ENCODE data around the gene LRRC1. TPM values are rescaled to one million over a fixed set of nuclear protein-coding genes. Genes with fewer than 3 reads are reported as not detected.

LRRC1 gene
- polyA plus RNA-seq, 1 donor (not counting 4 experiments of a cell fraction or from before 2014, with no cell fraction given) = 19.7 TPM

GRCh38 chr6:53888931-53889330, 94.1 kb downstream of the LRRC1 start:
- H3K9ac ChIP-seq (ENCODE audit: control insufficient read depth, extremely low read depth, insufficient read depth, low read length) = no peak overlapping the region
- no peak for DNase-seq (ENCODE audit: low read depth, low spot score)

GRCh38 chr6:53889365-53889764, 94.6 kb downstream of the LRRC1 start:
- dilution Hi-C loops (cut with MboI; ENCODE audit: extremely low pct_ligation_motif_present, low sequenced_read_pairs) = no loop called here
- H3K4me1 ChIP-seq (ENCODE audit: control insufficient read depth, extremely low read depth, insufficient read depth, low read length) = peaks cover 6% of the 10 kb centered on the region
- no peaks in the 10 kb centered on the region for H3K9me1 ChIP-seq (ENCODE audit: control insufficient read depth, extremely low read depth, insufficient read depth, low read length)
- no peak overlapping the region for H3K4me2 ChIP-seq (ENCODE audit: control insufficient read depth, extremely low read depth, insufficient read depth, low read depth, low read length)
- no peak overlapping the region for H3K4me3 ChIP-seq (ENCODE audit: control insufficient read depth in 2 of 3, extremely low read depth in 1 of 3, insufficient read depth in 2 of 3, low read depth in 1 of 3, low read length in 3 of 3)
- H3K79me2 ChIP-seq (ENCODE audit: control insufficient read depth, insufficient read depth, low read length) = no peaks in the 10 kb centered on the region
- TF ChIP-seq EZH2 (IDR thresholded peaks at IDR 0.05; ENCODE audit: low read length) (no peak), CTCF (optimal IDR thresholded peaks at IDR 0.05 in 1 of 3, IDR thresholded peaks at IDR 0.05 in 1 of 3, conservative IDR thresholded peaks at IDR 0.05 in 1 of 3; ENCODE audit: extremely low read depth in 1 of 3, insufficient read depth in 2 of 3, low read length in 3 of 3) (no peak)
- FAIRE-seq (no peak), DNase-seq (ENCODE audit: low read depth, low spot score) (no peak)
- no peaks in the 10 kb centered on the region for H3K36me3 ChIP-seq (ENCODE audit: control insufficient read depth in 2 of 2, extremely low read depth in 1 of 2, insufficient read depth in 2 of 2, low read length in 2 of 2)
- H3K9ac ChIP-seq (ENCODE audit: control insufficient read depth, extremely low read depth, insufficient read depth, low read length) = no peak overlapping the region
- H2AFZ ChIP-seq (ENCODE audit: control insufficient read depth, low read length) = no peak overlapping the region
- H4K20me1 ChIP-seq (ENCODE audit: control insufficient read depth, extremely low read depth, insufficient read depth, low read length) = no peaks in the 10 kb centered on the region
- no peak overlapping the region for H3K27ac ChIP-seq (ENCODE audit: control insufficient read depth, insufficient read depth, low read length)
- H3K27me3 ChIP-seq (ENCODE audit: control insufficient read depth, extremely low read depth, insufficient read depth, low read length) = no peaks in the 10 kb centered on the region
- H3K9me3 ChIP-seq (ENCODE audit: control insufficient read depth, low read depth, low read length) = no peaks in the 10 kb centered on the region

More at GRCh38 chr6:53888931-53889330, 94.1 kb downstream of the LRRC1 start:
- no peaks in the 10 kb centered on the region for H3K79me2 ChIP-seq (ENCODE audit: control insufficient read depth, insufficient read depth, low read length)
- H2AFZ ChIP-seq (ENCODE audit: control insufficient read depth, low read length) = no peak overlapping the region
- no peak for FAIRE-seq
- peaks cover 2% of the 10 kb centered on the region for H3K4me1 ChIP-seq (ENCODE audit: control insufficient read depth, extremely low read depth, insufficient read depth, low read length)
- no peaks in the 10 kb centered on the region for H3K9me3 ChIP-seq (ENCODE audit: control insufficient read depth, low read depth, low read length)
- no peak overlapping the region for H3K4me3 ChIP-seq (ENCODE audit: control insufficient read depth in 2 of 3, extremely low read depth in 1 of 3, insufficient read depth in 2 of 3, low read depth in 1 of 3, low read length in 3 of 3)
- no peak overlapping the region for H3K4me2 ChIP-seq (ENCODE audit: control insufficient read depth, extremely low read depth, insufficient read depth, low read depth, low read length)
- TF ChIP-seq CTCF (optimal IDR thresholded peaks at IDR 0.05 in 1 of 3, IDR thresholded peaks at IDR 0.05 in 1 of 3, conservative IDR thresholded peaks at IDR 0.05 in 1 of 3; ENCODE audit: extremely low read depth in 1 of 3, insufficient read depth in 2 of 3, low read length in 3 of 3) (no peak), EZH2 (IDR thresholded peaks at IDR 0.05; ENCODE audit: low read length) (no peak)
- no peaks in the 10 kb centered on the region for H3K9me1 ChIP-seq (ENCODE audit: control insufficient read depth, extremely low read depth, insufficient read depth, low read length)
- H3K27me3 ChIP-seq (ENCODE audit: control insufficient read depth, extremely low read depth, insufficient read depth, low read length) = no peaks in the 10 kb centered on the region
- no peak overlapping the region for H3K27ac ChIP-seq (ENCODE audit: control insufficient read depth, insufficient read depth, low read length)
- H3K36me3 ChIP-seq (ENCODE audit: control insufficient read depth in 2 of 2, extremely low read depth in 1 of 2, insufficient read depth in 2 of 2, low read length in 2 of 2) = no peaks in the 10 kb centered on the region
- no peaks in the 10 kb centered on the region for H4K20me1 ChIP-seq (ENCODE audit: control insufficient read depth, extremely low read depth, insufficient read depth, low read length)
- dilution Hi-C loops (cut with MboI; ENCODE audit: extremely low pct_ligation_motif_present, low sequenced_read_pairs) = no loop called here

All from keratinocyte (primary cell).